ENCODE results near the gene BRSK2.

DNA sequence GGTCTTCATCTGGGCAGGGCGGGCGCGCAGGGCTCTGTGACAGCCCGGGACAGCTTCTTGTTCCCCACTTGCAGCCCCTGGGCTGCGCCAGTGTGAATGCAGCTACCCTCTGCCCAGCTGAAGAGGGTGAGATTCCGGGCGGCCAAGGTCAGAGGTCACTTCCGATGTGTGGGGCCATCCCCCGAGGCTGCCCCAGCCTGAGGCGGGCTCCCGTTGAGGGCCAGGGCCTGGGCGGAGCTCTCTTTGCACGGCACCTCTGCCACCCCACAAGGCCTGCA lies 72.9 kb downstream of the BRSK2 start:
- TF ChIP-seq, protein P1, sequence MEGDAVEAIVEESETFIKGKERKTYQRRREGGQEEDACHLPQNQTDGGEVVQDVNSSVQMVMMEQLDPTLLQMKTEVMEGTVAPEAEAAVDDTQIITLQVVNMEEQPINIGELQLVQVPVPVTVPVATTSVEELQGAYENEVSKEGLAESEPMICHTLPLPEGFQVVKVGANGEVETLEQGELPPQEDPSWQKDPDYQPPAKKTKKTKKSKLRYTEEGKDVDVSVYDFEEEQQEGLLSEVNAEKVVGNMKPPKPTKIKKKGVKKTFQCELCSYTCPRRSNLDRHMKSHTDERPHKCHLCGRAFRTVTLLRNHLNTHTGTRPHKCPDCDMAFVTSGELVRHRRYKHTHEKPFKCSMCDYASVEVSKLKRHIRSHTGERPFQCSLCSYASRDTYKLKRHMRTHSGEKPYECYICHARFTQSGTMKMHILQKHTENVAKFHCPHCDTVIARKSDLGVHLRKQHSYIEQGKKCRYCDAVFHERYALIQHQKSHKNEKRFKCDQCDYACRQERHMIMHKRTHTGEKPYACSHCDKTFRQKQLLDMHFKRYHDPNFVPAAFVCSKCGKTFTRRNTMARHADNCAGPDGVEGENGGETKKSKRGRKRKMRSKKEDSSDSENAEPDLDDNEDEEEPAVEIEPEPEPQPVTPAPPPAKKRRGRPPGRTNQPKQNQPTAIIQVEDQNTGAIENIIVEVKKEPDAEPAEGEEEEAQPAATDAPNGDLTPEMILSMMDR (IDR thresholded peaks at IDR 0.05): no peak
- no peak for TF ChIP-seq POLR2A (IDR thresholded peaks at IDR 0.05)

Data from Peyer's patch (tissue), 4 donors.